ENCODE data around the gene COX20. TPM values are rescaled to one million over a fixed set of nuclear protein-coding genes. Genes with fewer than 3 reads are reported as not detected.

Gene COX20
- total RNA-seq, 2 experiments from 2014 or later: 14.5 to 16.8 TPM

DNA sequence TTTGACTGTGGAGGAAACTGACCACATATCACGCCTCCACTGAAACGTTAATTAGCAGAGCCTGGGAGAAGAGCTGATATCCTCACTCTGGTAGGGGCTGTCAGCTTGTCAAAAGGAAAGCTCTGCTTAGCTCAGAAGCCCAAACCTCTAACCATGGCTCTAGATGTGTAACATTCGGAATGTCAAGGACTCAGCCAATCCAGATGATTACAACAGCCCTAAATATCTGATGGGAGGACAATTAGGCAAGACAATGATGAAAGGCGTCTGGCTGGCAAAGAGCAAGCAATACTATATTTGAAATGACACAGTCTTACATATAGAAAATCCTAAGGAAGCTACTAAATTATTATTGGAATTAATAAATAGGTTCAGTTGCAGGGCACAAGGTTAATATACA, 45.7 kb upstream of the COX20 start:
- no peak for DNase-seq
- Mint-ChIP-seq H3K4me1 (ENCODE audit: low read depth) (no peaks in the 10 kb centered on the region), H3K9me3 (no peaks in the 10 kb centered on the region), H3K4me3 (no peak overlapping the region), H3K27ac (no peak overlapping the region), H3K27me3 (no peaks in the 10 kb centered on the region), H3K36me3 (ENCODE audit: low read depth) (no peaks in the 10 kb centered on the region)
- no peak for ATAC-seq (ENCODE audit: poor library complexity)
- ChIA-PET CTCF (interaction anchor here (2.1 kb wide), 1 partner anchor 11 kb away, joined by 6 read pairs; no protein-coding TSS in a partner anchor), POLR2A (no interaction called here)
- Histone ChIP-seq H3K4me3 (ENCODE audit: low read length) (no peak overlapping the region), H3K4me1 (ENCODE audit: insufficient read depth, low read length) (no peaks in the 10 kb centered on the region), H3K27ac (ENCODE audit: low read depth in 1 of 2, low read length in 2 of 2) (no peak overlapping the region), H3K9me3 (ENCODE audit: control insufficient read depth in 1 of 2, insufficient read depth in 1 of 2, low read length in 2 of 2) (no peaks in the 10 kb centered on the region), H3K27me3 (ENCODE audit: control insufficient read depth in 1 of 2, insufficient read depth in 2 of 2, low read length in 2 of 2) (no peaks in the 10 kb centered on the region), H3K36me3 (ENCODE audit: insufficient read depth, low read length) (no peaks in the 10 kb centered on the region)
- intact Hi-C loops (cut with DNase I, micrococcal nuclease): loop anchor here in 1 of 2 experiments (10.0 kb wide), 1 partner anchor 1445 kb away; no protein-coding TSS in a partner anchor
- TF ChIP-seq, protein P1, sequence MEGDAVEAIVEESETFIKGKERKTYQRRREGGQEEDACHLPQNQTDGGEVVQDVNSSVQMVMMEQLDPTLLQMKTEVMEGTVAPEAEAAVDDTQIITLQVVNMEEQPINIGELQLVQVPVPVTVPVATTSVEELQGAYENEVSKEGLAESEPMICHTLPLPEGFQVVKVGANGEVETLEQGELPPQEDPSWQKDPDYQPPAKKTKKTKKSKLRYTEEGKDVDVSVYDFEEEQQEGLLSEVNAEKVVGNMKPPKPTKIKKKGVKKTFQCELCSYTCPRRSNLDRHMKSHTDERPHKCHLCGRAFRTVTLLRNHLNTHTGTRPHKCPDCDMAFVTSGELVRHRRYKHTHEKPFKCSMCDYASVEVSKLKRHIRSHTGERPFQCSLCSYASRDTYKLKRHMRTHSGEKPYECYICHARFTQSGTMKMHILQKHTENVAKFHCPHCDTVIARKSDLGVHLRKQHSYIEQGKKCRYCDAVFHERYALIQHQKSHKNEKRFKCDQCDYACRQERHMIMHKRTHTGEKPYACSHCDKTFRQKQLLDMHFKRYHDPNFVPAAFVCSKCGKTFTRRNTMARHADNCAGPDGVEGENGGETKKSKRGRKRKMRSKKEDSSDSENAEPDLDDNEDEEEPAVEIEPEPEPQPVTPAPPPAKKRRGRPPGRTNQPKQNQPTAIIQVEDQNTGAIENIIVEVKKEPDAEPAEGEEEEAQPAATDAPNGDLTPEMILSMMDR (IDR thresholded peaks at IDR 0.05): no peak

DNA sequence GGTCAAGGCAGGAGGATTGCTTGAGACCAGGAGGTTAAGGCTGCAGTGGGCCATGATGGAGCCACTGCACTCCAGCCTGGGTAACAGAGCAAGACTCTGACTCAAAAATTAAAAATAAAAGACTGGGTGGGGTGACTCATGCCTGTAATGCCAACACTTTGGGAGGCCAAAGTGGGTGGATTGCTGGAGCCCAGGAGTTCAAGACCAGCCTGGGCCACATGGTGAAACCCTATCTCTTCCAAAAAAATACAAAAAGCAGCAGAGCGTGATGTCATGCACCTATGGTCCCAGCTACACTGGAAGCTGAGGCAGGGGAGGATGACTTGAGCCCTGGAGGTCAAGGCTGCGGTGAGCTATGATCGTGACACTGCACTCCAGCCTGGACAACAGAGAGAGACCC, 44.4 kb upstream of the COX20 start:
- no peaks in the 10 kb centered on the region for H3K4me1 Mint-ChIP-seq (ENCODE audit: low read depth)
- TF ChIP-seq, protein P1 (IDR thresholded peaks at IDR 0.05): no peak
- Histone ChIP-seq H3K27me3 (ENCODE audit: control insufficient read depth in 1 of 2, insufficient read depth in 2 of 2, low read length in 2 of 2) (no peaks in the 10 kb centered on the region), H3K4me3 (ENCODE audit: low read length) (no peak overlapping the region), H3K27ac (ENCODE audit: low read depth in 1 of 2, low read length in 2 of 2) (no peak overlapping the region), H3K36me3 (ENCODE audit: insufficient read depth, low read length) (no peaks in the 10 kb centered on the region), H3K9me3 (ENCODE audit: control insufficient read depth in 1 of 2, insufficient read depth in 1 of 2, low read length in 2 of 2) (no peaks in the 10 kb centered on the region), H3K4me1 (ENCODE audit: insufficient read depth, low read length) (no peaks in the 10 kb centered on the region)
- H3K36me3 Mint-ChIP-seq (ENCODE audit: low read depth): no peaks in the 10 kb centered on the region
- no peaks in the 10 kb centered on the region for H3K9me3 Mint-ChIP-seq
- H3K27me3 Mint-ChIP-seq: no peaks in the 10 kb centered on the region
- H3K27ac Mint-ChIP-seq: no peak overlapping the region
- intact Hi-C loops (cut with DNase I, micrococcal nuclease): loop anchor here in 1 of 2 experiments (10.0 kb wide), 1 partner anchor 1446 kb away; no protein-coding TSS in a partner anchor
- no peak overlapping the region for H3K4me3 Mint-ChIP-seq
- ChIA-PET POLR2A (no interaction called here), CTCF (interaction anchor here (2.1 kb wide), 1 partner anchor 10 kb away, joined by 6 read pairs; no protein-coding TSS in a partner anchor)
- no peak for ATAC-seq (ENCODE audit: poor library complexity)
- DNase-seq: no peak

DNA sequence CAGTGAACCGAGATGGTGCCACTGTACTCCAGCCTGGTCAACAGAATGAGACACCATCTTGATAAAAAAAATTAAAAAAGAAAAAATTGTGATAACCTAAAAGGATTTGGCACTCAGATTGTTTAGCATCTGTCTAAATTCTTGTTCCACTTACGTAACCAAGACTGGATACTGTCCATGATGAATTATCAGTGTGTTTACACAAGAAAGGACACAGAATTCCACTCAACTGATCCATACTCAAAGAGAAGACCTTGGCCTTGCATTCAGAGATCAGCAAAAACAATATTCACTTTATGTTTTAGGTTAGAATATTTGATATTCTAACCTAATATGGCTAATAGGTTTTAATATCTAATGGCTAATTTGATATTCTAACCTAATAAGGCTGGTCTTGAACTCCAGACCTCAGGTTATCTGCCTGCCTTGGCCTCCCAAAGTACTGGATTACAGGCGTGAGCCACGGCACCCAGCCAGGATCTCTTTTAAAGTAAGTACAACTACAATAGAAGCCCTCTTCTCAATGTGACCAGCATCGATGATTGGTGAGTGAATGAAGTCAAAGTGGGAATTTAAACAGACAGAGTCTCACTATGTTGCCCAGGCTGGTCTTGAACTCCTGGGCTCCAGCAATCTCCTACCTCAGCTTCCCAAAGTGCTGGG, 43.1 kb upstream of the COX20 start:
- ChIA-PET POLR2A (no interaction called here), CTCF (no interaction called here)
- H3K27me3 ChIP-seq (ENCODE audit: control insufficient read depth in 1 of 2, insufficient read depth in 2 of 2, low read length in 2 of 2): no peaks in the 10 kb centered on the region
- H3K9me3 ChIP-seq (ENCODE audit: control insufficient read depth in 1 of 2, insufficient read depth in 1 of 2, low read length in 2 of 2): no peaks in the 10 kb centered on the region
- intact Hi-C loops (cut with DNase I, micrococcal nuclease): loop anchor here in 1 of 2 experiments (10.0 kb wide), 1 partner anchor 1448 kb away; no protein-coding TSS in a partner anchor
- Mint-ChIP-seq H3K27me3 (no peaks in the 10 kb centered on the region), H3K4me3 (no peak overlapping the region), H3K9me3 (no peaks in the 10 kb centered on the region), H3K27ac (no peak overlapping the region), H3K36me3 (ENCODE audit: low read depth) (no peaks in the 10 kb centered on the region), H3K4me1 (ENCODE audit: low read depth) (no peaks in the 10 kb centered on the region)
- H3K36me3 ChIP-seq (ENCODE audit: insufficient read depth, low read length): no peaks in the 10 kb centered on the region
- DNase-seq: no peak
- H3K27ac ChIP-seq (ENCODE audit: low read depth in 1 of 2, low read length in 2 of 2): no peak overlapping the region
- ATAC-seq (ENCODE audit: poor library complexity): no peak
- TF ChIP-seq, protein P1 (IDR thresholded peaks at IDR 0.05): no peak
- no peak overlapping the region for H3K4me3 ChIP-seq (ENCODE audit: low read length)
- H3K4me1 ChIP-seq (ENCODE audit: insufficient read depth, low read length): no peaks in the 10 kb centered on the region
